Spleen (tissue), 11 donors: ENCODE results near the gene ELOVL2. TPM values are rescaled to one million over a fixed set of nuclear protein-coding genes. Genes with fewer than 3 reads are reported as not detected.

Experiments used
- DNase-seq: peaks from one replicate; pipeline ENCODE4 v3.0.0-alpha.2; 2020
- H3K27ac ChIP-seq, 8 donors: fragments of 200-600 bp; sonication (generic) in 7 of 8; 1 replicate in 4 of 8; 2 replicates in 4 of 8; pipeline versions ENCODE4 v1.5.0 to v1.8.0; 2016 to 2021; ENCODE audit warnings: inconsistent platforms in 4 of 8, mild to moderate bottlenecking in 4 of 8, moderate library complexity in 1 of 8
- H3K27me3 ChIP-seq, 7 donors: fragments of 200-600 bp; sonication (generic) in 6 of 7; replicated peaks in 1 of 7; 1 replicate in 4 of 7; 2 replicates in 3 of 7; pipeline versions ENCODE4 v1.5.0 to v1.8.0; 2016 to 2021; ENCODE audit warnings: inconsistent platforms in 3 of 7, mild to moderate bottlenecking in 1 of 7
- H3K36me3 ChIP-seq, 6 donors: fragments of 200-600 bp; sonication (generic) in 5 of 6; 1 replicate in 4 of 6; 2 replicates in 2 of 6; pipeline versions ENCODE4 v1.5.0 to v1.8.0; 2016 to 2021; ENCODE audit warnings: inconsistent platforms in 2 of 6
- H3K4me1 ChIP-seq, 6 donors: fragments of 200-600 bp; sonication (generic) in 5 of 6; 1 replicate in 3 of 6; 2 replicates in 3 of 6; pipeline versions ENCODE4 v1.5.0 to v1.8.0; 2016 to 2021; ENCODE audit warnings: inconsistent platforms in 3 of 6
- H3K4me3 ChIP-seq, 8 donors: fragments of 200-600 bp; sonication (generic) in 7 of 8; 1 replicate in 4 of 8; 2 replicates in 4 of 8; pipeline versions ENCODE4 v1.5.0 to v1.8.0; 2016 to 2021; ENCODE audit warnings: inconsistent platforms in 4 of 8, mild to moderate bottlenecking in 4 of 8, moderate library complexity in 2 of 8
- H3K9me3 ChIP-seq, 8 donors: fragments of 200-600 bp; sonication (generic) in 7 of 8; 1 replicate in 4 of 8; 2 replicates in 4 of 8; pipeline versions ENCODE4 v1.5.0 to v1.8.0; 2016 to 2021; ENCODE audit warnings: inconsistent platforms in 4 of 8
- POLR2A ChIP-seq, 3 donors: fragments of 450-650 bp; IDR thresholded peaks; one replicate each; pipeline ENCODE4 v1.5.1; 2017; ENCODE audit warnings: antibody characterized with exemption in 3 of 3, mild to moderate bottlenecking in 1 of 3
- POLR2AphosphoS5 ChIP-seq, 3 donors: sonication (generic); formaldehyde crosslinking; IDR thresholded peaks; one replicate each; pipeline ENCODE4 v1.5.1; 2017; ENCODE audit warnings: antibody characterized with exemption in 3 of 3
- WGBS, 5 donors: extraction: QIAGEN DNeasy Blood & Tissue Kit in 3 of 5; methylation state at CpG; one replicate each; pipeline versions ENCODE4 v1.1.5 to v1.1.7; 2013 to 2018; 5-methylcytosine and 5-hydroxymethylcytosine counted together
- intact Hi-C: fragments of 100-400 bp; cut with DNase I; formaldehyde crosslinking; loops from one replicate; pipeline ENCODE4 v1.15.0; 2023; ENCODE audit warnings: low total_unique reads
- polyA plus RNA-seq, 3 donors: library from polyadenylated mRNA; stranded (reverse); fragments of 200-250 nt; gene quantifications; one replicate each; pipeline ENCODE4 v1.2.1, GENCODE V29; 2013
- total RNA-seq, 7 donors: library from RNA; depleted of rRNA in 3 of 7; stranded (reverse); fragments of >200 nt in 3 of 7; fragmentation: NEBNext Ultra II Directional in 4 of 7; extraction: Animal tissue kit (Norgen Biotek cat#: 25700) in 4 of 7; gene quantifications; one replicate each; pipeline versions ENCODE4 v1.1.0 to v1.2.1, GENCODE V29; 2016 to 2021
- TF ChIP-seq, protein P1 (sequence below), 11 experiments: fragments of 200-600 bp in 7 of 11; fragments of 450-650 bp in 4 of 11; sonication (generic) in 4 of 11; IDR thresholded peaks in 8 of 11; conservative IDR thresholded peaks in 3 of 11; 1 replicate in 7 of 11; 2 replicates in 4 of 11; pipeline versions ENCODE4 v1.4.0 to v1.8.0; 2016 to 2021; ENCODE audit warnings: antibody characterized with exemption in 11 of 11, inconsistent platforms in 4 of 11, mild to moderate bottlenecking in 1 of 11
- donor health status: healthy with polysubstance abuse.
- donor health status: DM: no; HTN: no; CAD: no; lungs with moderate emphysema.
- donor health status: DM: no; HTN: no; CAD: no.
- donor health status: Bipolar disorder and iron deficiency.
- donor health status: healthy.
- donor health status: DM: no; HTN: no; CAD: no.
- donor health status: DM: yes; HTN: yes; CAD: no.

The ELOVL2 gene
- total and polyA plus RNA-seq, 10 donors: 0.03 to 0.08 (median 0.04) TPM; not detected in 7

DNA sequence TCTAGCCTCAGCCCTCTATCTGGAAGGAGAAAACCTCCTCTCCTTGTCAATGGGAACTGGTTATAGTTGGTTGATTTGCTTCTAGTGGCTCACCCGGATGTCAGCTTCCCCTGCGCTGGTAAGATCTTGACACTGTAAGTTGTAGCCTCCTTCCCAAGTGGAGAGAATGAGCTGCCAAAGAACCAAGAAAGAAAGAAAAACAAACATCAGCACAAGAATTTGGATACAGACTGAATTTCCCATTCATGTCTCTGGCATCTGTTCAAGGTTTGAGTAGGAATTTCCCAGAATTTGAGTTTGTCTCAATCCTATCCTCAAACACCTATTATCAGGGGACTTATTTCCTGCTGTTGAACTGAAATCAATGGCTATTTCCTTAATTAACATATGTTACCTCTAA is 44.1 kb downstream of the ELOVL2 start:
- H3K4me1 ChIP-seq: peaks cover 0 to 7% (median 0%) of the 10 kb centered on the region in 6 donors
- intact Hi-C loops: no loop called here
- H3K4me3 ChIP-seq: no peak overlapping the region
- no peak for DNase-seq
- H3K36me3 ChIP-seq: no peaks in the 10 kb centered on the region
- no peaks in the 10 kb centered on the region for H3K9me3 ChIP-seq
- peaks cover 0 to 6% (median 0%) of the 10 kb centered on the region in 7 donors for H3K27me3 ChIP-seq
- H3K27ac ChIP-seq: no peak overlapping the region
- WGBS, 5 donors: 60 to 69% (median 64%) methylated on average over 2 of the region's 2 CpGs
- no peak for TF ChIP-seq POLR2AphosphoS5 (IDR thresholded peaks at IDR 0.05)
- no peak for TF ChIP-seq POLR2A (IDR thresholded peaks at IDR 0.05)
- TF ChIP-seq, protein P1, sequence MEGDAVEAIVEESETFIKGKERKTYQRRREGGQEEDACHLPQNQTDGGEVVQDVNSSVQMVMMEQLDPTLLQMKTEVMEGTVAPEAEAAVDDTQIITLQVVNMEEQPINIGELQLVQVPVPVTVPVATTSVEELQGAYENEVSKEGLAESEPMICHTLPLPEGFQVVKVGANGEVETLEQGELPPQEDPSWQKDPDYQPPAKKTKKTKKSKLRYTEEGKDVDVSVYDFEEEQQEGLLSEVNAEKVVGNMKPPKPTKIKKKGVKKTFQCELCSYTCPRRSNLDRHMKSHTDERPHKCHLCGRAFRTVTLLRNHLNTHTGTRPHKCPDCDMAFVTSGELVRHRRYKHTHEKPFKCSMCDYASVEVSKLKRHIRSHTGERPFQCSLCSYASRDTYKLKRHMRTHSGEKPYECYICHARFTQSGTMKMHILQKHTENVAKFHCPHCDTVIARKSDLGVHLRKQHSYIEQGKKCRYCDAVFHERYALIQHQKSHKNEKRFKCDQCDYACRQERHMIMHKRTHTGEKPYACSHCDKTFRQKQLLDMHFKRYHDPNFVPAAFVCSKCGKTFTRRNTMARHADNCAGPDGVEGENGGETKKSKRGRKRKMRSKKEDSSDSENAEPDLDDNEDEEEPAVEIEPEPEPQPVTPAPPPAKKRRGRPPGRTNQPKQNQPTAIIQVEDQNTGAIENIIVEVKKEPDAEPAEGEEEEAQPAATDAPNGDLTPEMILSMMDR (IDR thresholded peaks at IDR 0.05 in 8 of 11, conservative IDR thresholded peaks at IDR 0.05 in 3 of 11): no peak

DNA sequence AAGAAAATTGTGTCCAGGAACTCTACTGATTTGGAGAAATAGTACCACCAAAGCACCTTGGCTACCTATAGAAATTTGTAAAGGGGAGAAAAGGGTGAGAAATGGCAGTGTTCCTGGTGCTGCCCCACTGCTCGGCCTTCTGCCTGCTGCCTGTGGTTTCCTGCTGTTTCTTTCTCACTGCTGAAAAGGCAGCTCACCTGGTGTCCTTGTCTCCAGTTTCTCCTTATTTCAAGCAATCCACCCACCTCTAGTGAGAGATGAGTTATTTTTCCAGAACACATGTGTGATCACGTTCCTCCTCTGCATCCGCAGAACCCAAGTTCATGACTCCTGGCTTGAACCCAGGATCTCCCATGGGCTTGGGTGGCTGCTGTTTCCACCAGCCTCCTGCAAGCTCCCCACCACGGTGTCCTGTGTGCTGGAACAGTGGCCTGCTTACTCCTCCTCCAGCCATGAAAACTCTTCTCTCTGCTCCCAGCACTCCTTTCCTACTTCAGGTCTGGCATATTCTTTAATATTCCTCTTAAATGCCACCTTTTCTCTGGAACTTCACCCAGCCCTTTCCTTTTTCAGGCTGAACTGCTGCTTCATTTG is 48.9 kb downstream of the ELOVL2 start:
- H3K4me3 ChIP-seq: no peak overlapping the region
- no peak for TF ChIP-seq POLR2AphosphoS5 (IDR thresholded peaks at IDR 0.05)
- TF ChIP-seq, protein P1 (IDR thresholded peaks at IDR 0.05 in 8 of 11, conservative IDR thresholded peaks at IDR 0.05 in 3 of 11): no peak
- no peak for TF ChIP-seq POLR2A (IDR thresholded peaks at IDR 0.05)
- H3K27me3 ChIP-seq: no peaks in the 10 kb centered on the region
- H3K9me3 ChIP-seq: no peaks in the 10 kb centered on the region
- peaks cover 0 to 7% (median 0%) of the 10 kb centered on the region in 6 donors for H3K4me1 ChIP-seq
- DNase-seq: no peak
- WGBS, 5 donors: 76 to 90% (median 85%) methylated on average over 4 of the region's 4 CpGs
- H3K27ac ChIP-seq: no peak overlapping the region
- H3K36me3 ChIP-seq: no peaks in the 10 kb centered on the region
- intact Hi-C loops: no loop called here

DNA sequence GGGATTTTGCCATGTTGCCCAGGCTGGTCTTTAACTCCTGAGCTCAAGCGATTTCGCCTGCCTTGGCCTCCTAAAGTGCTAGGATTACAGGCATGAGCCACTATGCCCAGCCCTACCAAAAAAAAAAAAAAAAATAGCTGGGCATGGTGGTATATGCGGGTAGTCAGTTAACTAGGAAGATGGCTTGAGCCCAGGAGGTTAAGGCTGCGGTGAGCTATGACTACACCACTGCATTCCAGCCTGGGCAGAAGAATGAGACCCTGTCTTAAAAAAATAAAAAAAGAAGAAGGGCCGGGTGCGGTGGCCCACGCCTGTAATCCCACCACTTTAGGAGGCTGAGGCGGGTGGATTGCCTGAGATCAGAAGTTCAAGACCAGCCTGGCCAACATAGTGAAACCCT is 50.2 kb downstream of the ELOVL2 start:
- no peaks in the 10 kb centered on the region for H3K36me3 ChIP-seq
- H3K27ac ChIP-seq: no peak overlapping the region
- WGBS, 5 donors: 92 to 97% (median 96%) methylated on average over 8 of the region's 8 CpGs
- H3K4me1 ChIP-seq: no peaks in the 10 kb centered on the region
- H3K4me3 ChIP-seq: no peak overlapping the region
- no peaks in the 10 kb centered on the region for H3K9me3 ChIP-seq
- H3K27me3 ChIP-seq: peaks cover 0 to under 1% (median 0%) of the 10 kb centered on the region in 7 donors
- no peak for DNase-seq
- intact Hi-C loops: no loop called here
- TF ChIP-seq, protein P1 (IDR thresholded peaks at IDR 0.05 in 8 of 11, conservative IDR thresholded peaks at IDR 0.05 in 3 of 11): no peak
- TF ChIP-seq POLR2A (IDR thresholded peaks at IDR 0.05) (no peak), POLR2AphosphoS5 (IDR thresholded peaks at IDR 0.05) (no peak)

DNA sequence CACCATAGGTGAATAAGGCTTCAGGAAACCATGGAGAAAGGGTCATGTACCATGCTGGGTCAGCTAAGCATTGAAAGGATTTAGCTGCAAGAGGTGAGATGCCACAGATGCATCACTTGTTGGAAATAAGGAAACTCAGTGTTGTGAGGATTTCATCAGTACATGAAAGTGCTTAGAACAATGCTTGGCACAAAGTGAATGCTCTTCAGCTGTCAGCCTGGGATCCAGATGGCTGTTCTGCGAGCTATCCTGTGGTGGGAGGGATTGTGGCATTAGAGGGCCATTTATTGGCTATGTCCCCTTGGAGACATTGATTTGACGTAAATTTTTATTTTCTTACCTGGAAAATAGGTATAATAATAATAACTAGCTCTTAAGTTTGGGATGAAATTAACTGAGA is 53.0 kb downstream of the ELOVL2 start:
- TF ChIP-seq, protein P1 (IDR thresholded peaks at IDR 0.05 in 8 of 11, conservative IDR thresholded peaks at IDR 0.05 in 3 of 11): no peak
- TF ChIP-seq POLR2AphosphoS5 (IDR thresholded peaks at IDR 0.05) (no peak), POLR2A (IDR thresholded peaks at IDR 0.05) (no peak)
- peaks cover 0 to 12% (median 0%) of the 10 kb centered on the region in 7 donors for H3K27me3 ChIP-seq
- DNase-seq: no peak
- intact Hi-C loops: no loop called here
- no peaks in the 10 kb centered on the region for H3K4me1 ChIP-seq
- H3K27ac ChIP-seq: no peak overlapping the region
- no peaks in the 10 kb centered on the region for H3K36me3 ChIP-seq
- WGBS, 5 donors: 38 to 72% (median 67%) methylated on average over 2 of the region's 2 CpGs
- H3K4me3 ChIP-seq: no peak overlapping the region
- no peaks in the 10 kb centered on the region for H3K9me3 ChIP-seq
